Measurements from ENCODE around the gene CDH4. TPM values are rescaled to one million over a fixed set of nuclear protein-coding genes. Genes with fewer than 3 reads are reported as not detected.

Gene CDH4
- total and polyA plus RNA-seq, 3 experiments from 2014 or later = 0.22 TPM; not detected in 2

- Mint-ChIP-seq H3K4me1 (no peaks in the 10 kb centered on the region), H3K27ac (no peak overlapping the region), H3K27me3 (peaks cover 14 to 27% of the 10 kb centered on the region in 2 donors), H3K4me3 (no peak overlapping the region), H3K36me3 (peaks cover 0 to 7% (median 4%) of the 10 kb centered on the region in 3 donors), H3K9me3 (no peaks in the 10 kb centered on the region)
- H3K9me3 ChIP-seq (ENCODE audit: low read length) = no peaks in the 10 kb centered on the region
- CTCF ChIA-PET = no interaction called here
- H3K4me1 ChIP-seq (ENCODE audit: insufficient read depth, low read length) = no peaks in the 10 kb centered on the region
- H3K27me3 ChIP-seq (ENCODE audit: insufficient read depth, low read length, poor library complexity, severe bottlenecking) = peaks cover 9% of the 10 kb centered on the region
- DNase-seq = no peak
- POLR2A ChIA-PET = no interaction called here
- H3K27ac ChIP-seq (ENCODE audit: low read depth, low read length) = no peak overlapping the region
- H3K4me3 ChIP-seq (ENCODE audit: low read length) = no peak overlapping the region
- H3K36me3 ChIP-seq (ENCODE audit: insufficient read depth, low read length) = no peaks in the 10 kb centered on the region
Observed at GRCh38 chr20:61965606-61966491, 713.8 kb downstream of the CDH4 start.

GRCh38 chr20:61966492-61967244, 714.6 kb downstream of the CDH4 start:
- ChIA-PET POLR2A (no interaction called here), CTCF (no interaction called here)
- H3K27me3 ChIP-seq (ENCODE audit: insufficient read depth, low read length, poor library complexity, severe bottlenecking) = peaks cover 7% of the 10 kb centered on the region
- no peak overlapping the region for H3K4me3 ChIP-seq (ENCODE audit: low read length)
- peaks cover 11 to 27% of the 10 kb centered on the region in 2 donors for H3K27me3 Mint-ChIP-seq
- no peaks in the 10 kb centered on the region for H3K9me3 Mint-ChIP-seq
- peaks cover 0 to 7% (median 4%) of the 10 kb centered on the region in 3 donors for H3K36me3 Mint-ChIP-seq
- H3K4me1 Mint-ChIP-seq = no peaks in the 10 kb centered on the region
- H3K36me3 ChIP-seq (ENCODE audit: insufficient read depth, low read length) = no peaks in the 10 kb centered on the region
- H3K4me3 Mint-ChIP-seq = peak overlapping the region in 1 of 7 donors; percentile 28
- no peaks in the 10 kb centered on the region for H3K9me3 ChIP-seq (ENCODE audit: low read length)
- H3K27ac Mint-ChIP-seq = peak overlapping the region in 1 of 8 donors; percentile 38
- no peak overlapping the region for H3K27ac ChIP-seq (ENCODE audit: low read depth, low read length)
- DNase-seq = no peak
- H3K4me1 ChIP-seq (ENCODE audit: insufficient read depth, low read length) = no peaks in the 10 kb centered on the region

- Histone ChIP-seq H3K9me3 (ENCODE audit: low read length) (no peaks in the 10 kb centered on the region), H3K4me1 (ENCODE audit: insufficient read depth, low read length) (no peaks in the 10 kb centered on the region), H3K27ac (ENCODE audit: low read depth, low read length) (no peak overlapping the region), H3K36me3 (ENCODE audit: insufficient read depth, low read length) (no peaks in the 10 kb centered on the region), H3K4me3 (ENCODE audit: low read length) (no peak overlapping the region), H3K27me3 (ENCODE audit: insufficient read depth, low read length, poor library complexity, severe bottlenecking) (peaks cover 4% of the 10 kb centered on the region)
- H3K4me1 Mint-ChIP-seq = no peaks in the 10 kb centered on the region
- peaks cover 0 to under 1% (median 0%) of the 10 kb centered on the region in 5 donors for H3K9me3 Mint-ChIP-seq
- H3K27ac Mint-ChIP-seq = no peak overlapping the region
- no peak for DNase-seq
- CTCF ChIA-PET = no interaction called here
- no peak overlapping the region for H3K4me3 Mint-ChIP-seq
- H3K27me3 Mint-ChIP-seq = peaks cover 8 to 23% of the 10 kb centered on the region in 2 donors
- peaks cover 3 to 8% (median 7%) of the 10 kb centered on the region in 3 donors for H3K36me3 Mint-ChIP-seq
- POLR2A ChIA-PET = no interaction called here
Observed at GRCh38 chr20:61967300-61967699, 715.2 kb downstream of the CDH4 start.

- CTCF ChIA-PET = no interaction called here
- Mint-ChIP-seq H3K27ac (no peak overlapping the region), H3K27me3 (peaks cover 8 to 21% of the 10 kb centered on the region in 2 donors), H3K4me1 (no peaks in the 10 kb centered on the region), H3K9me3 (peaks cover 0 to 3% (median 0%) of the 10 kb centered on the region in 5 donors), H3K4me3 (no peak overlapping the region), H3K36me3 (peaks cover 12 to 17% (median 14%) of the 10 kb centered on the region in 3 donors)
- H3K27me3 ChIP-seq (ENCODE audit: insufficient read depth, low read length, poor library complexity, severe bottlenecking) = peaks cover 4% of the 10 kb centered on the region
- no peaks in the 10 kb centered on the region for H3K4me1 ChIP-seq (ENCODE audit: insufficient read depth, low read length)
- no peak for DNase-seq
- POLR2A ChIA-PET = no interaction called here
- no peak overlapping the region for H3K4me3 ChIP-seq (ENCODE audit: low read length)
- H3K27ac ChIP-seq (ENCODE audit: low read depth, low read length) = no peak overlapping the region
- H3K36me3 ChIP-seq (ENCODE audit: insufficient read depth, low read length) = peaks cover 6% of the 10 kb centered on the region
- no peaks in the 10 kb centered on the region for H3K9me3 ChIP-seq (ENCODE audit: low read length)
Observed at GRCh38 chr20:61968036-61968810, 716.2 kb downstream of the CDH4 start.

- Mint-ChIP-seq H3K4me3 (no peak overlapping the region), H3K36me3 (peaks cover 15 to 19% (median 19%) of the 10 kb centered on the region in 3 donors)
- POLR2A ChIA-PET = no interaction called here
Observed at GRCh38 chr20:61968932-61969331, 716.9 kb downstream of the CDH4 start.

GRCh38 chr20:61969806-61970205, 717.7 kb downstream of the CDH4 start:
- Histone ChIP-seq H3K9me3 (ENCODE audit: low read length) (no peaks in the 10 kb centered on the region), H3K36me3 (ENCODE audit: insufficient read depth, low read length) (peaks cover 11% of the 10 kb centered on the region), H3K4me1 (ENCODE audit: insufficient read depth, low read length) (no peaks in the 10 kb centered on the region), H3K4me3 (ENCODE audit: low read length) (no peak overlapping the region), H3K27ac (ENCODE audit: low read depth, low read length) (no peak overlapping the region), H3K27me3 (ENCODE audit: insufficient read depth, low read length, poor library complexity, severe bottlenecking) (peaks cover 4% of the 10 kb centered on the region)
- no peak for DNase-seq
- POLR2A ChIA-PET = no interaction called here
- Mint-ChIP-seq H3K36me3 (peaks cover 15 to 26% (median 23%) of the 10 kb centered on the region in 3 donors), H3K27ac (no peak overlapping the region), H3K27me3 (peaks cover 4 to 16% of the 10 kb centered on the region in 2 donors), H3K4me3 (no peak overlapping the region), H3K4me1 (no peaks in the 10 kb centered on the region), H3K9me3 (peaks cover 0 to 3% (median 0%) of the 10 kb centered on the region in 5 donors)
- CTCF ChIA-PET = no interaction called here

More at GRCh38 chr20:61968932-61969331, 716.9 kb downstream of the CDH4 start:
- Mint-ChIP-seq H3K27me3 (peaks cover 8 to 16% of the 10 kb centered on the region in 2 donors), H3K4me1 (no peaks in the 10 kb centered on the region), H3K9me3 (peaks cover 0 to 3% (median 0%) of the 10 kb centered on the region in 5 donors), H3K27ac (peak overlapping the region in 1 of 8 donors; percentile 50)
- Histone ChIP-seq H3K27ac (ENCODE audit: low read depth, low read length) (no peak overlapping the region), H3K4me3 (ENCODE audit: low read length) (no peak overlapping the region), H3K4me1 (ENCODE audit: insufficient read depth, low read length) (no peaks in the 10 kb centered on the region), H3K27me3 (ENCODE audit: insufficient read depth, low read length, poor library complexity, severe bottlenecking) (peaks cover 4% of the 10 kb centered on the region), H3K36me3 (ENCODE audit: insufficient read depth, low read length) (peaks cover 9% of the 10 kb centered on the region), H3K9me3 (ENCODE audit: low read length) (no peaks in the 10 kb centered on the region)
- no peak for DNase-seq
- CTCF ChIA-PET = no interaction called here

- POLR2A ChIA-PET = no interaction called here
- Histone ChIP-seq H3K27me3 (ENCODE audit: insufficient read depth, low read length, poor library complexity, severe bottlenecking) (no peaks in the 10 kb centered on the region), H3K4me3 (ENCODE audit: low read length) (no peak overlapping the region), H3K4me1 (ENCODE audit: insufficient read depth, low read length) (no peaks in the 10 kb centered on the region), H3K27ac (ENCODE audit: low read depth, low read length) (no peak overlapping the region), H3K9me3 (ENCODE audit: low read length) (no peaks in the 10 kb centered on the region), H3K36me3 (ENCODE audit: insufficient read depth, low read length) (peaks cover 11% of the 10 kb centered on the region)
- Mint-ChIP-seq H3K27ac (no peak overlapping the region), H3K4me1 (no peaks in the 10 kb centered on the region), H3K9me3 (peaks cover 0 to 3% (median 0%) of the 10 kb centered on the region in 5 donors), H3K27me3 (peaks cover 2 to 16% of the 10 kb centered on the region in 2 donors), H3K4me3 (no peak overlapping the region), H3K36me3 (peaks cover 15 to 30% (median 26%) of the 10 kb centered on the region in 3 donors)
- no peak for DNase-seq
- CTCF ChIA-PET = no interaction called here
Observed at GRCh38 chr20:61970357-61970756, 718.3 kb downstream of the CDH4 start.
